A549 (cell line): ENCODE results near the gene HOXB9. TPM values are rescaled to one million over a fixed set of nuclear protein-coding genes. Genes with fewer than 3 reads are reported as not detected.

ENCODE experiments used
- ATAC-seq, 2 experiments: fragments of 200-7000 bp in 1 of 2; fragments of >200 bp in 1 of 2; cut with Nextera tagmentation in 1 of 2; cut with Tn5 transposase in 1 of 2; 3 replicates each; pipeline versions ENCODE4 v1.8.0 to v1.9.1; 2018 to 2020; ENCODE audit warnings: mild to moderate bottlenecking in 1 of 2, moderate library complexity in 1 of 2
- CTCF ChIA-PET: fragments of 300-600 bp; sonication (Branson Sonifier 250); formaldehyde crosslinking; extraction: SDS; loops from one replicate; lab custom pipeline; 2021; ENCODE audit warnings: antibody characterized with exemption, inconsistent platforms; lab: Yijun Ruan, JAX
- POLR2A ChIA-PET: fragments of 350-600 bp; formaldehyde crosslinking; extraction: SDS; loops from one replicate; lab custom pipeline; 2021; ENCODE audit warnings: antibody characterized with exemption, inconsistent platforms; lab: Yijun Ruan, JAX
- DNase-seq, 2 experiments: peaks; one replicate each; pipeline versions ENCODE4 v3.0.0 to v3.0.0-alpha.2; 2011 to 2016; ENCODE audit warnings: low read depth in 1 of 2, low spot score in 1 of 2
- FAIRE-seq: peaks from 2 replicates; lab custom pipeline; 2011; peaks lifted over from hg19 to GRCh38; lab: Jason Lieb, UNC
- H3K27ac ChIP-seq, 2 experiments: fragments of >200 bp; sonication (Bioruptor Twin); formaldehyde crosslinking; 3 replicates each; pipeline ENCODE4 v1.5.1; 2016 to 2017
- H3K4me1 ChIP-seq: fragments of >200 bp; sonication (Bioruptor Twin); formaldehyde crosslinking; 3 replicates; pipeline ENCODE4 v1.6.1; 2016
- H3K4me2 ChIP-seq: fragments of >200 bp; sonication (Bioruptor Twin); formaldehyde crosslinking; 3 replicates; pipeline ENCODE4 v1.6.1; 2016
- H3K4me3 ChIP-seq: fragments of >200 bp; sonication (Bioruptor Twin); formaldehyde crosslinking; 3 replicates; pipeline ENCODE4 v1.5.1; 2016
- H3K9me3 ChIP-seq: fragments of >200 bp; sonication (Bioruptor Twin); formaldehyde crosslinking; 3 replicates; pipeline ENCODE4 v1.6.1; 2016
- BHLHE40 ChIP-seq: IDR thresholded peaks from 2 replicates; pipeline ENCODE4 v1.6.1; 2012; ENCODE audit warnings: low read depth, low read length, inconsistent platforms
- CBX2 ChIP-seq: fragments of 200-600 bp; sonication (generic); IDR thresholded peaks from 2 replicates; pipeline ENCODE4 v1.6.1; 2016; ENCODE audit warnings: low read depth, mild to moderate bottlenecking, borderline replicate concordance
- CBX8 ChIP-seq: fragments of 200-600 bp; sonication (generic); IDR thresholded peaks from 2 replicates; pipeline ENCODE4 v1.6.1; 2016
- CHD2 ChIP-seq: fragments of 150-350 bp; IDR thresholded peaks from 2 replicates; pipeline ENCODE4 v1.6.1; 2014; ENCODE audit warnings: low read length; ENCODE audit not compliant: partially characterized antibody
- CHD4 ChIP-seq: fragments of 200-600 bp; sonication (generic); IDR thresholded peaks from 2 replicates; pipeline ENCODE4 v1.6.1; 2016; ENCODE audit warnings: antibody characterized with exemption, mild to moderate bottlenecking, borderline replicate concordance
- EP300 ChIP-seq, 2 experiments: fragments of >200 bp; sonication (Bioruptor Twin); formaldehyde crosslinking; IDR thresholded peaks; 2 replicates in 1 of 2; 3 replicates in 1 of 2; pipeline ENCODE4 v1.6.1; 2016 to 2017
- FOXS1 ChIP-seq: fragments of 250-450 bp; sonication (Bioruptor Pico); IDR thresholded peaks from 2 replicates; pipeline ENCODE4 v1.5.0; 2020; ENCODE audit warnings: mild to moderate bottlenecking, moderate library complexity
- HDAC2 ChIP-seq: fragments of 200-600 bp; sonication (generic); IDR thresholded peaks from 2 replicates; pipeline ENCODE4 v1.6.1; 2016
- HEYL ChIP-seq: fragments of 250-450 bp; sonication (Bioruptor Pico); IDR thresholded peaks from 2 replicates; pipeline ENCODE4 v1.8.0; 2021; ENCODE audit warnings: mild to moderate bottlenecking, moderate library complexity
- HMGXB4 ChIP-seq: fragments of 250-450 bp; sonication (Bioruptor Pico); IDR thresholded peaks from 2 replicates; pipeline ENCODE4 v1.5.0; 2021; ENCODE audit warnings: mild to moderate bottlenecking, moderate library complexity, borderline replicate concordance
- HOXB13 ChIP-seq: fragments of 250-450 bp; sonication (Bioruptor Pico); IDR thresholded peaks from 2 replicates; pipeline ENCODE4 v1.5.0; 2020; ENCODE audit warnings: low read depth, mild to moderate bottlenecking, moderate library complexity
- HOXB5 ChIP-seq: fragments of 250-450 bp; sonication (Bioruptor Pico); IDR thresholded peaks from 2 replicates; pipeline ENCODE4 v1.5.0; 2020; ENCODE audit warnings: mild to moderate bottlenecking, moderate library complexity
- JUNB ChIP-seq: fragments of >200 bp; sonication (Bioruptor Twin); formaldehyde crosslinking; IDR thresholded peaks from 2 replicates; pipeline ENCODE4 v1.6.1; 2016
- KDM1A ChIP-seq: fragments of 200-600 bp; sonication (generic); IDR thresholded peaks from 2 replicates; pipeline ENCODE4 v1.6.1; 2016; ENCODE audit warnings: low read depth, mild to moderate bottlenecking
- MAX ChIP-seq: IDR thresholded peaks from 2 replicates; pipeline ENCODE4 v1.6.1; 2012
- MYC ChIP-seq: IDR thresholded peaks from 2 replicates; pipeline ENCODE4 v1.6.1; 2012; ENCODE audit warnings: mild to moderate bottlenecking, inconsistent platforms, low read length, improper control_type of control experiment, borderline replicate concordance
- NPAS2 ChIP-seq: fragments of 250-450 bp; sonication (Bioruptor Pico); IDR thresholded peaks from 2 replicates; pipeline ENCODE4 v1.8.0; 2022; ENCODE audit warnings: mild to moderate bottlenecking, moderate library complexity, borderline replicate concordance
- PBX3 ChIP-seq: IDR thresholded peaks from 2 replicates; pipeline ENCODE4 v1.6.1; 2012
- RARB ChIP-seq: fragments of 250-450 bp; sonication (Bioruptor Pico); IDR thresholded peaks from 2 replicates; pipeline ENCODE4 v1.8.0; 2021; ENCODE audit warnings: mild to moderate bottlenecking, moderate library complexity
- RCOR1 ChIP-seq: fragments of 150-350 bp; IDR thresholded peaks from 2 replicates; pipeline ENCODE4 v1.6.1; 2014; ENCODE audit warnings: antibody characterized with exemption, low read length, low read depth
- SREBF2 ChIP-seq: fragments of 450-650 bp; IDR thresholded peaks from 2 replicates; pipeline ENCODE4 v1.6.1; 2014; ENCODE audit warnings: mild to moderate bottlenecking, moderate library complexity
- TFCP2L1 ChIP-seq: fragments of 250-450 bp; sonication (Bioruptor Pico); IDR thresholded peaks from 2 replicates; pipeline ENCODE4 v1.5.0; 2021; ENCODE audit warnings: mild to moderate bottlenecking
- ZFP36 ChIP-seq: fragments of 450-650 bp; IDR thresholded peaks from 2 replicates; pipeline ENCODE4 v1.6.1; 2014; ENCODE audit warnings: borderline replicate concordance; ENCODE audit not compliant: partially characterized antibody
- ZNF302 ChIP-seq: fragments of 250-450 bp; sonication (Bioruptor Pico); IDR thresholded peaks from 2 replicates; pipeline ENCODE4 v1.9.0; 2021; ENCODE audit warnings: inconsistent platforms, mild to moderate bottlenecking, moderate library complexity
- WGBS: methylation state at CpG from one replicate; pipeline ENCODE4 v1.1.6; 2017; ENCODE audit errors: missing lambda C conversion rate; 5-methylcytosine and 5-hydroxymethylcytosine counted together
- polyA plus RNA-seq, 4 experiments: library from polyadenylated mRNA; depleted of rRNA in 3 of 4; stranded (reverse); fragments of >200 nt; fragmentation: RNase III in 1 of 4; extraction: RNeasy Plus Mini Kit Qiagen cat#74134 plus additional on column Dnase treatment in 1 of 4; gene quantifications; 2 replicates in 3 of 4; 3 replicates in 1 of 4; pipeline ENCODE4 v1.2.3, GENCODE V29; 2011 to 2017

HOXB9 gene
- polyA plus RNA-seq, 2 of the 4 experiments (the other 2 are of a cell fraction): 5.6 to 24.6 TPM

- no peak for TF ChIP-seq ZNF302 (CRISPR knock-in tag)
- no peak for TF ChIP-seq HOXB13 (CRISPR knock-in tag)
- no peak for TF ChIP-seq RCOR1
- no peak for TF ChIP-seq EP300 (IDR thresholded peaks at IDR 0.05)
- no peak for TF ChIP-seq HEYL
- no peak for TF ChIP-seq ZFP36
- TF ChIP-seq MAX: no peak
- TF ChIP-seq HDAC2: no peak
- TF ChIP-seq TFCP2L1 (CRISPR knock-in tag): no peak
- TF ChIP-seq, all 56 proteins: peak for 0
Observed at GRCh38 chr17:48616717-48617470, 9.3 kb downstream of the HOXB9 start (continued).

GRCh38 chr17:48615963-48616716 is 10.0 kb downstream of the HOXB9 start:
- H3K4me1 ChIP-seq: peaks cover 12% of the 10 kb centered on the region
- H3K4me3 ChIP-seq: no peak overlapping the region
- no peak for DNase-seq
- H3K27ac ChIP-seq: no peak overlapping the region
- no peaks in the 10 kb centered on the region for H3K9me3 ChIP-seq
- ATAC-seq: no peak
- no peak for FAIRE-seq
- no peak overlapping the region for H3K4me2 ChIP-seq
- TF ChIP-seq HOXB5 (CRISPR knock-in tag) (no peak), MYC (no peak), FOXS1 (CRISPR knock-in tag) (no peak), JUNB (no peak), HMGXB4 (CRISPR knock-in tag) (no peak), SREBF2 (no peak), BHLHE40 (no peak), CBX2 (no peak), CHD4 (no peak), RARB (CRISPR knock-in tag) (no peak), CBX8 (no peak), KDM1A (no peak), NPAS2 (CRISPR knock-in tag) (no peak), CHD2 (no peak), HDAC2 (no peak), PBX3 (no peak), MAX (no peak), RCOR1 (no peak)
- POLR2A ChIA-PET: no interaction called here
- CTCF ChIA-PET: interaction anchor here (0.7 to 4.8 kb wide), 12 partner anchors 15 to 590 kb away, joined by 3 to 37 read pairs (median 4); no protein-coding TSS in a partner anchor
- 75% methylated on average over 17 of the region's 17 CpGs for WGBS
